Gastrocnemius medialis (tissue), 4 donors: ENCODE data around the gene RIBC1.

ENCODE experiments used
- CTCF ChIP-seq, 5 experiments: fragments of 450-650 bp in 3 of 5; fragments of 200-600 bp in 2 of 5; sonication (generic) in 2 of 5; IDR thresholded peaks in 4 of 5; conservative IDR thresholded peaks in 1 of 5; 1 replicate in 4 of 5; 2 replicates in 1 of 5; pipeline ENCODE4 v1.5.1; 2016 to 2019; ENCODE audit warnings: antibody characterized with exemption in 5 of 5, mild to moderate bottlenecking in 3 of 5, moderate library complexity in 3 of 5
- POLR2A ChIP-seq, 2 donors: fragments of 450-650 bp; IDR thresholded peaks; one replicate each; pipeline ENCODE4 v1.6.1; 2017; ENCODE audit warnings: antibody characterized with exemption in 2 of 2, mild to moderate bottlenecking in 2 of 2, moderate library complexity in 2 of 2

- TF ChIP-seq CTCF (IDR thresholded peaks at IDR 0.05 in 4 of 5, conservative IDR thresholded peaks at IDR 0.05 in 1 of 5) = no peak
- TF ChIP-seq POLR2A (IDR thresholded peaks at IDR 0.05) = no peak
Measured at GRCh38 chrX:53374222-53374820, 48.4 kb upstream of the RIBC1 start.
